NCI-H524 (cell line): ENCODE data around the gene MBD5.

Experiments used
- DNase-seq, 2 experiments: peaks; one replicate each; lab custom pipeline; 2025; lab: John Stamatoyannopoulos, UW

MBD5 gene

DNA sequence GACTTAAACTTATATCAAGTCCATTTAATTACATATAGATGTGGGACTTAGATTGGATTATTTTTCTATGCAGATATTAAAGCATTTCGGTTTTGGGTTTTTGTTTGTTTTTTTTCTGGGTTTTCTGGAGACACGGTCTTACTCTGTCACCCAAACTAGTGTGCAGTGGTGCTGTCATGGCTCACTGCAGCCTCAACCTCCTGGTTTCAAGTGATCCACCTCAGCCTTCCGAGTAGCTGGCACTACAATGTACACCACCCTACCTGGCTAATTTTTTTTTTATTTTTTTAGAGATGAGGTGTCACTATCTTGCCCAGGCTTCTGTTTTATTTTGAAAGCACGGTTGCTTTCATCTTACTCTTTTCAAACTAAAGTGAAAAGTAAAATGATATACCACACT lies 281.6 kb downstream of the MBD5 start:
- DNase-seq, result no peak

DNA sequence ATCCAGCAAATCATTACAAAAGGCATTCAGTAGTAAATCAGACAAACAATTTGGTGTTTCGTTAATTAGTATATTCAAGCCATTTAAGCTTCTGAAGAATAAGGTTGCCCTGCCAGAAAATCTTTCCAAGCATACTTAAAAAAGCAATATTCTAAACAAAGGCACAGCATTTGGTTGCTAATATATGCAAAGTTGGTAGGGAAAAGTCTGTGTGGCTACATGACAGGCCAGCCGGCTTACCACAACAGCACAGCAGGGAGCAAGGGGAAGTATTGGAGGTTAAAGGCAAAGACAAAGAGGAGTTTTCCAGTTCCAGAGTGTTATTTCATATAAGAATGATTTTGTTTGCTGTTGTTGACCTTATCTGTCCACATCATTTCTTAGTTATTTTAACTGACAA lies 282.3 kb downstream of the MBD5 start:
- peak in 1 of 2 experiments; percentile 10 for DNase-seq

DNA sequence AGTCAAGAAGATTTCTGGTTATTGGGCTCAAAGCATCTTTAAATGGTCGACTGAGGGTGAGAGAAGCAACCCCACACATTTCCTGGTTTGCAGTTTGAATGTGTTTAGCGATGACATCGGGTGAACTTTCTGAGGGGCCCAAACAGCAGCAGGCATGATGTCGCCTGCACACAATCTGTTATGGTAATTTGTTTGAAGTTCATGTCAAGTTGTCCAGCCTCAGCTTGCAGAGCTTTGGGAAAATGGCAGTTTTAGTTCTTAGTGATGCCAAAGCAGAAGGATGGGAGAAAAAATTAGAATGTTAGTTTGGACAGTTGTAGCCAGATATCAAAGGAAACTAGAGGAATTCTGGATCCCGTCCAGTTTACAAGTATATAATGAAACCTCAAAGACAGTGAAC lies 284.6 kb downstream of the MBD5 start:
- DNase-seq, result peak in 1 of 2 experiments; percentile 12

- no peak for DNase-seq
Observed at GRCh38 chr2:148306027-148306426, 285.1 kb downstream of the MBD5 start.

DNA sequence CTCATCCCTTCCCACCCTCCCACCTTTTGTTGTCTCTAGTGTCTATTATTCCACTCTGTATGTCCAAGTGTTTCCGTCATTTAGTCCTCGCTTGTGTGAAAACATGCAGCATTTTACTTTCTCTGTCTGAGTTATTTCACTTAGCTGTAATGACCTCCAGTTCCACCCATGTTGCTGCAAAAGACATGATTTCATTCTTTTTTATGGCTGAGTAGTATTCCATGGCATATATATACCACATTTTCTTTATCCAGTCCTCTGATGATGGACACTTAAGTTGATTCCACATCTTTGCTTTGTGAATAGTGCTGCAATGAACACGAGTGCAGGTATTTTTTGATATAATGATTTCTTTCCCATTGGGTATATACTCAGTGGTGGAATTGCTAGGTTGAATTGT lies 296.7 kb downstream of the MBD5 start:
- DNase-seq, result no peak

- no peak for DNase-seq
Observed at GRCh38 chr2:148338541-148338940, 317.6 kb downstream of the MBD5 start.

- no peak for DNase-seq
Observed at GRCh38 chr2:148342086-148342485, 321.2 kb downstream of the MBD5 start.

DNA sequence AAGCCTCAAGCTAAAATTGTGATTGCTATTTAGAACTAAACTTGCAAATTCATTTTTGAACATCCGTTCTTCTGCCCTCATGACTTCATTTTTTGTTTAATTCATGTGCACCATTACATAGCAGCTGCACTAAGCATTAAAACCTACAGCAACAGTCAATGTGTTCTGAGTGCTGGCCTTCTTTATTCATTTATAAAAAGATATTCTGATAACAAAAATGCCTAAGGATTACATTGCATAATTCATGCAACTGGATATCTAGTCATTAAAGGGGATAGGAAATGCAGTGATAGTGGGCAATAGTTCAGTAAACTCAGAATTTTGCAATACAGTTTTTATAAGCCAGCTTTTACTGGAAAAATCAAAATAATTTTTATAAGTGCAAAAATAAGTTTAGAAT lies 329.3 kb downstream of the MBD5 start:
- no peak for DNase-seq

DNA sequence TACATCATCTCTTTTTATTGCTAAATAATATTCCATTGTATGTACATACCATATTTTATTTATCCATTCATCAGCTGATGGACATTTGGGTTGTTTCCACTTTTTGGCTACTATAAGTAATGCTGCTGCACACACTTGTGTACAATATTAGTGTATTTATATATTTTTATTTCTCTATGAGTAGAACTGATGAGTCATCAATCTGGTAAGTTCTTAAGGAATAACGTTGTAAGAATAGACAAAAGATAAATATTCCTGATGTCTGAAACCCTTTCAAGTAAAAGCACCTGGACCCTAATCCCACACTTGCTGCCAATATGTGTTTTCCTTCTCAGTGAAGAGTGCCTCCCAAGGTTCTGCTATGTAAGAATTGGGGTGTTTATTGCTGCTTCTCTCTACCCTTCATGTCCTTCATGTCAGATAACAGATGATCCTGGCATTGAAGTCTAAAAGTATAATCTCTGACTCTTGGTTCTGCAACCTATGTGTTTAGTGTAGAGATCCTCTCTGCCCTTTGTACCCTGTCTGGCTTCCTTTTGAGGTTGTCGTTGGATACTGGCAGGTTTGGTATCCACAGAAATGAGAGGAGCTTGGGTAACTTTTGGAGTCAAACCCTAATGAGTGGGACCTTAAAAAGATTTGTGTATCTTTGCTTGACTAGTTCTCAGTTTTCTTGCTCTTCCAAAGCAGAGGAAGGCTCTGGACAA lies 330.7 kb downstream of the MBD5 start:
- no peak for DNase-seq

DNA sequence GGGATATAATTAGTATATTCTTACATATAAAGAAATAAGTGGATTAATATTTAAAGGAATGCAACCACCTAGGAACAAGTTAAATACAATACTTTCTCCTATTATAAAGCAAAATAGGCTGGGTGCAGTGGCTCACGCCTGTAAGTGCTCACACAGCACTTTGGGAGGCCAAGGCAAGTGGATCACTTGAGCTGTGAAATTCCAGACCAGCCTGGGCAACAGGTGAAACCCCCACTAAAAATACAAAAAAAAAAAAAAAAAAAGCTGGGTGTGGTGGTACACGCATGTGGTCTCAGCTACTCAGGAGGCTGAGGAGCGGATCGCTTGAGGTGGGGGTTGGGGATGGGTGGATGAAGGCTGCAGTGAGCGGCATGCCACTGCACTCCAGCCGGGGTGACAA lies 337.5 kb downstream of the MBD5 start:
- DNase-seq, result no peak

GRCh38 chr2:148360662-148361061 lies 339.8 kb downstream of the MBD5 start:
- DNase-seq, result no peak

DNA sequence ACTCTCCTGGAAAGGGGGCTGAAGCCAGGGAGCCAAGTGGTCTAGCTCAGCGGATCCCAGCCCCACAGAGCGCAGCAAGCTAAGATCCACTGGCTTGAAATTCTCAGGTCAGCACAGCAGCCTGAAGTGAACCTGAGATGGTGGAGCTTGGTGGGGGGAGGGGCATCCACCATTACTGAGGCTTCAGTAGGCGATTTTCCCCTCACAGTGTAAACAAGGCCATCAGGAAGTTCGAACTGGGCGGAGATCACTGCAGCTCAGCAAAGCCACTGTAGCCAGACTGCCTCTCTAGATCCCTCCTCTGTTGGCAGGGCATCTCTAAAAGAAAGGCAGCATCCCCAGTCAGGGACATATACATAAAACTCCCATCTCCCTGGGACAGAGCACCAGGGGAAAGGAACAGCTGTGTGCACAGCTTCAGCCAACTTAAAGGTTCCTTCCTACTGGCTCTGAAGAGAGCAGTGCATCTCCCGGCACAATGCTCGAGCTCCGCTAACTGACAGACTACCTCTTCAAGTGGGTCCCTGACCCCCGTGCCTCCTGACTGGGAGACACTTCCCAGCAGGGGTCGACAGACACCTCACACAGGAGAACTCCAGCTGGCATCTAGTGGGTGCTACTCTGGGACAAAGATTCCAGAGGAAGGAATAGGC lies 341.4 kb downstream of the MBD5 start:
- DNase-seq, result no peak

GRCh38 chr2:148375214-148375613 lies 354.3 kb downstream of the MBD5 start:
- no peak for DNase-seq

DNA sequence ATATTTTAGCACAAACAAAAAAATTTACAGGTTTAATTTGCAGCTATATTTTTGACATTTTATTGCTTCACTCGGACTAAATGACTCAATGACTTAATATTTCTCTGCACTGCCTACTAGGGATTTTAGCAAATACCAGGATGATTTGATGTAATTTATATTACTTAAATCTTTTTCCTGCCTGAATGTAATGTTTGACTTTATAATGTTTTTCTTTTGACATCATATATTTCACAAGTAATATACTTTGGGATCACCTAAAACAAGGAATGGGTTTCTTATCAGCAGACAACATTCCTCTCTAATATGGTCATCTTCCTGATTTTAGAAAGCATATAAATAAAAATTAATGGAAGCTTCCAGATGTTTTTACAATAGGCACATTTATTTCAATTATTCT lies 370.4 kb downstream of the MBD5 start:
- no peak for DNase-seq

DNA sequence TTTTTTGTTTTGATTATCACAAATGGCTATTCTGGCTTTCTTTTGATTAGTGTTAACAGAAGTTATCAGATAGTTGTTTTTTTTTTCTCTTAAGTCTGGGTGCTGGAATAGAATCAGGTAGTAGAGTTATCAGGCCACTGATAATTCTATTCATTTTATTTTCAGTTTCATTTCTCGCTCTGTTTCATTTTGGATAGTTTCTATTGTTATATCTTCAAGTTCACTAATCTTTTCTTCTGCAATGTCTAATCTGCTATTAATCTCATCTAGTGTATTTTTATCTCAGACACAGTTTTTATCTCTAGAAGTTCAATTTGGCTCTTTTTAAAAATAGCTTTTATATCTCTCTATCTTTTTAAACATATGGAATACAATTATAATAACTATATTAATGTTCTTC lies 381.9 kb downstream of the MBD5 start:
- no peak for DNase-seq

GRCh38 chr2:148410899-148411298 lies 390.0 kb downstream of the MBD5 start:
- DNase-seq, result no peak

GRCh38 chr2:148416248-148416647 lies 395.4 kb downstream of the MBD5 start:
- no peak for DNase-seq

DNA sequence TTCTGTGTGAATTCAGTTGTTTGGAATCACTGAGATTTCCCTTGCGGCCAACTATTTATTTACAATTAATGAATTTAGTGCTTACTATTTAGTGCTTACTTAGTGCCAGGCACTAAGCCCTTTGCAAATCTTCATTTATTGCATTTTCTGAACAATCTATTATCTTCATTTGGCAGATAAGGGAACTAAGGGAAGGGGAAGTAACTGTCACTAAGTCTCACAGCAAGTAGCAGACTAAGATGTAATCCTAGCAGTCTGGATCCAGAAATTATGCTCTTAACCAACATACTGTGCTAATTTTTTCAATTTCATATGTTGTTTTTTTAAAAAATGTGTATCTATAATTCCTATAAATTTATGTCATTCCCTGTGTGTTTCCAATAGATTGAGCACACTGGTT lies 409.2 kb downstream of the MBD5 start:
- DNase-seq, result no peak

DNA sequence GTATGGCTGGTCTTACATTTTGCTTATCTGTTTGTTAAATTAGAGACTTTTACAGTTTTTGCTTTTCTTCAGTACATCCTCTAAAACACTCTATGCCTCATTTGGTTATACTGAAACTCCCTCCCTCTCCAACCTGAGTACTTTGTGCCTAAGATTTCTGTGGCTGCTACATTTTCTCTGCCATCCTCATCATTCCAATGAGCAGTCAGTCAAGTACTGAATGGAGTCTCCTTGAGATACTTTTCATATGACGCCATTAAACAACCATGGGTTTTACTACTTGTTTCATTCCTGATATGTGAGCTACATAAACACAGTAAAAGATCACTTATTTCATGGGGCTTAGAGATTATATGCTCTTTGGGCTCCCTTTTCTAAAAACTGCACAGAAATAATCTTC lies 427.0 kb downstream of the MBD5 start:
- no peak for DNase-seq

GRCh38 chr2:148450531-148450930 lies 429.6 kb downstream of the MBD5 start:
- no peak for DNase-seq

DNA sequence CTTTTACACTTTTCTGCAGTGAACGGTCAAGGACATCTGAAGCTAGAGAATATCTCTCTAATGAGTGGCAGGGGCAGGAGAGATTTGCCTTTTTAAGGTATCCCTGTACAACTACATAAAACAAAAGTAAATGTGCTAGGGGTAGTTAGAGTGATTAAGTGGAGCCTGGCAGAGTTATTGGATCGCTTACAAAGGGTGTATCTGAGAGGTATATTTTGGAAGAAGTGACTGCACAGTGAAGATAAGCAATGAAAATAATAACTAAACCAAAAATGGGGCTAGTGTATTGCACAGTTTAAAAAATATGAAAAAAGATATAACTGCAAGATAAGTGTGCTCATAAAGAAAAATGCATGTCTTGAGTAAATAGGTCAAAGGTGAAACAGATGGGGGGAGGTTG lies 430.2 kb downstream of the MBD5 start:
- DNase-seq, result no peak

- DNase-seq, result no peak
Observed at GRCh38 chr2:148455791-148456190, 434.9 kb downstream of the MBD5 start.

- DNase-seq, result no peak
Observed at GRCh38 chr2:148458171-148458570, 437.3 kb downstream of the MBD5 start.

DNA sequence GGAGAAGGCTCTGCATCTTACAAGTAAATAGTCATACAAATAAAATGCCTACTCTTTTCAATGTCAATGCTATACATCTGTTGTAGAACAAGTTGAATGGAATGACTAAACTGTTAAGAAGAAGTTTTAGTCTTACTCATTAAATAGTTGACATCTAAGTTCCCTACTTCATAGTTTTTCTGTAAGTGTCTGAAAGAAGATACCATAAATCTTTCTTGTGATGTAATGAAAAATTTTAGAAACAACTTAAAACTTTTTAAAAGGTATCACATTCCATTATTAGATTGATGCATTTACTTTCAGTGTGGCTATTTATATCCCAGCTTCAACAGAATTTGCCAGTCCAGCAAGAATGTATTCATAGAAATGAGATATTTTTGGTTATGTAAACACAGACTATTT lies 438.5 kb downstream of the MBD5 start:
- no peak for DNase-seq
